Measurements from ENCODE around the gene KCNQ1.
A peak's percentile ranks its signal among the peaks of the same experiment; 100 is the strongest.

Gene KCNQ1

GRCh38 chr11:2813141-2813908, 368.5 kb downstream of the KCNQ1 start:
- Histone ChIP-seq H3K36me3 (peaks cover 0 to 16% (median 0%) of the 10 kb centered on the region in 11 experiments; a peak in 6 of 22 replicates), H3K27me3 (no peaks in the 10 kb centered on the region), H4K20me1 (no peaks in the 10 kb centered on the region), H3K4me1 (peaks cover 32 to 60% (median 52%) of the 10 kb centered on the region in 10 experiments), H3K27ac (peak overlapping the region; percentile 10 to 100 (median 94); a peak in 21 of 22 replicates), H3K9ac (peak overlapping the region; percentile 16 to 93 (median 83); a peak in 19 of 22 replicates), H3K4me2 (peak overlapping the region; percentile 87 to 97 (median 94)), H3K9me3 (replicated peaks in 1 of 11) (peaks cover 31 to 46% (median 41%) of the 10 kb centered on the region in 11 experiments), H3K4me3 (peak overlapping the region in 8 of 10 experiments; percentile 43 to 67 (median 54); a peak in 11 of 20 replicates)
- peak in 3 of 11 experiments; percentile 11 to 14 (median 14); a peak in 1 of 22 replicates for TF ChIP-seq Cebpa-rat (IDR thresholded peaks at IDR 0.05)

DNA sequence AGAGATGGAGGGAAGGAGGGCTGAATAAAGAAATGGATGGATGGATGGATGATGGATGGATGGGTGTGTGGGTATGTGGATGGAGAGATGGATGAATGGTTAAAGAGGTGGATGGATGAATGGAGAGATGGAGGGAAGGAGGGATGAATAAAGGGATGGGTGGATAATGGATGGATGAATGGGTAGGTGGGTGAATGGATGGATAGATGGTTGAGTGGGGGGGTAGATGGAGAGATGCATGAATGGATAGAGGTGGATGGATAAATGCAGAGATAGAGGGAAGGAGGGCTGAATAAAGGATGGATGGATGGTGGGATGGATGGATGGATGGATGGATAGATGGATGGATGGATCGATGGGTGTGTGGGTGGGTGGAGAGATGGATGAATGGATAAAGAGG, 369.2 kb downstream of the KCNQ1 start:
- no peak for TF ChIP-seq Cebpa-rat (IDR thresholded peaks at IDR 0.05)
- peaks cover 0 to 16% (median 0%) of the 10 kb centered on the region in 11 experiments; a peak in 6 of 22 replicates for H3K36me3 ChIP-seq
- H3K4me3 ChIP-seq, result no peak overlapping the region
- H3K4me2 ChIP-seq, result peak overlapping the region in 10 of 11 experiments; percentile 87 to 97 (median 94); a peak in 19 of 22 replicates
- H3K27ac ChIP-seq, result peak overlapping the region in 5 of 11 experiments; percentile 57 to 100 (median 98); a peak in 7 of 22 replicates
- H3K9ac ChIP-seq, result no peak overlapping the region
- no peaks in the 10 kb centered on the region for H3K27me3 ChIP-seq
- peaks cover 32 to 49% (median 45%) of the 10 kb centered on the region in 11 experiments for H3K9me3 ChIP-seq (replicated peaks in 1 of 11)
- H3K4me1 ChIP-seq, result peaks cover 32 to 65% (median 51%) of the 10 kb centered on the region in 10 experiments
- no peaks in the 10 kb centered on the region for H4K20me1 ChIP-seq

DNA sequence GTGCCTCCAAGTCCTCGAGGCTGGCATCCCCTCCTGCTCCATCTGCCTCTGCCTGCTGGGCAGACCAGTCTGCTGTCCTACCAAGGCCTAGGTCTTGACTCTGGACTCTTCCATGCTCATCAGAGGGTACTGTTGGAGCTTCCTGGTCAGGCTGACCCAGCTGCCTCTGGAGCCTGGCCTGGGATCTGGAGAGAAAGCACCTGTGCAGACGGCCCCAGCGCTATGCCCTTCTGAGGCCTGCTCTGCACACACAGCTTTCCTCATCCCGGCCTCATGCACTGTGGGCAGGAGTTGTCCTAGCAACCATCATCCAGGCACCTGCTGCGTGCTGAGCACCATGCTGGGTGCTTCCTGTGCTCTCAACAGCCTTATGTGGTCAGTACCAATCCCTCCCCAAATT, 369.9 kb downstream of the KCNQ1 start:
- H3K4me3 ChIP-seq, result no peak overlapping the region
- H3K9ac ChIP-seq, result 0 out of 22 replicates have a peak overlapping the region, but pooled peaks of 2 of the 11 experiments have one; percentile 9 to 18
- H3K27ac ChIP-seq, result peak overlapping the region in 8 of 11 experiments; percentile 16 to 100 (median 36); a peak in 12 of 22 replicates
- H3K4me2 ChIP-seq, result peak overlapping the region in 9 of 11 experiments; percentile 9 to 97 (median 93); a peak in 16 of 22 replicates
- TF ChIP-seq Cebpa-rat (IDR thresholded peaks at IDR 0.05), result no peak
- H3K27me3 ChIP-seq, result no peaks in the 10 kb centered on the region
- no peaks in the 10 kb centered on the region for H4K20me1 ChIP-seq
- peaks cover 28 to 51% (median 46%) of the 10 kb centered on the region in 11 experiments for H3K9me3 ChIP-seq (replicated peaks in 1 of 11)
- peaks cover 0 to 10% (median 0%) of the 10 kb centered on the region in 11 experiments; a peak in 6 of 22 replicates for H3K36me3 ChIP-seq
- peaks cover 32 to 65% (median 51%) of the 10 kb centered on the region in 10 experiments for H3K4me1 ChIP-seq

- peaks cover 27 to 60% (median 46%) of the 10 kb centered on the region in 10 experiments for H3K4me1 ChIP-seq
- no peak overlapping the region for H3K9ac ChIP-seq
- peak overlapping the region in 4 of 11 experiments; percentile 87 to 96 (median 94); a peak in 5 of 22 replicates for H3K4me2 ChIP-seq
Measured at GRCh38 chr11:2815762-2816496, 371.1 kb downstream of the KCNQ1 start.

GRCh38 chr11:2816523-2816922, 371.7 kb downstream of the KCNQ1 start:
- Histone ChIP-seq H4K20me1 (no peaks in the 10 kb centered on the region), H3K9ac (no peak overlapping the region), H3K27me3 (no peaks in the 10 kb centered on the region), H3K4me3 (no peak overlapping the region), H3K36me3 (peaks cover 0 to 9% (median 0%) of the 10 kb centered on the region in 11 experiments; a peak in 6 of 22 replicates), H3K4me2 (no peak overlapping the region), H3K9me3 (replicated peaks in 1 of 11) (peaks cover 24 to 55% (median 51%) of the 10 kb centered on the region in 11 experiments), H3K4me1 (peaks cover 21 to 54% (median 40%) of the 10 kb centered on the region in 10 experiments), H3K27ac (peak overlapping the region in 1 of 11 experiments; percentile 99; a peak in 2 of 22 replicates)
- no peak for TF ChIP-seq Cebpa-rat (IDR thresholded peaks at IDR 0.05)

More at GRCh38 chr11:2815762-2816496, 371.1 kb downstream of the KCNQ1 start:
- Histone ChIP-seq H3K36me3 (peaks cover 0 to 8% (median 0%) of the 10 kb centered on the region in 11 experiments; a peak in 6 of 22 replicates), H3K9me3 (replicated peaks in 1 of 11) (peaks cover 20 to 49% (median 45%) of the 10 kb centered on the region in 11 experiments), H3K27ac (peak overlapping the region in 6 of 11 experiments; percentile 29 to 100 (median 48); a peak in 7 of 22 replicates), H3K4me3 (no peak overlapping the region), H4K20me1 (no peaks in the 10 kb centered on the region), H3K27me3 (no peaks in the 10 kb centered on the region)
- no peak for TF ChIP-seq Cebpa-rat (IDR thresholded peaks at IDR 0.05)

DNA sequence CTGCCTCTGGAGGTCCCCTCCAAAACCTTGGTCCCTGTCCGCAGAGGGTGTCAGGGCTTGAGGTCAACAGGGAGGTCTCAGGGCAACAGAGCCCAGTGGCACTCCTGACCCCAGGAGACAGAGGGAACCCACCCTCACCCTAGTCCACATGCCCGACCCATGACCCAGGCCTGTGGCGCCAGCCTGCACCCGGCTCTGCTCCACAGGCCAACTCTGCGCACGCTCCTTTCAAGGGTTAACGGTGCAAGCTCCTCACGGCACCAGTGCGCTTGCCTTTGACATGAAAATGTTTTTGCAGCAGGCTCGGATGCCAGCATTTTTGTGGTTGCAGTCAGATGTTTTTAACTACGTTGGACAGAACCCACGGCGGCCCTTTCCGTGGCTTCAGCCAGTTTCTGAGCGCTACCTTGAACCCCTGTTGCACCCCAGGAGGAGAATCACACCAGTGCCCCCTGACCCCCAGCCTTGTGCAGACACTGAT, 372.2 kb downstream of the KCNQ1 start:
- peaks cover 17 to 49% (median 36%) of the 10 kb centered on the region in 10 experiments for H3K4me1 ChIP-seq
- peak overlapping the region in 1 of 11 experiments; percentile 99; a peak in 2 of 22 replicates for H3K27ac ChIP-seq
- no peak overlapping the region for H3K4me3 ChIP-seq
- peaks cover 29 to 59% (median 55%) of the 10 kb centered on the region in 11 experiments for H3K9me3 ChIP-seq (replicated peaks in 1 of 11)
- no peaks in the 10 kb centered on the region for H4K20me1 ChIP-seq
- H3K9ac ChIP-seq, result no peak overlapping the region
- no peak overlapping the region for H3K4me2 ChIP-seq
- peaks cover 0 to 13% (median 0%) of the 10 kb centered on the region in 11 experiments; a peak in 7 of 22 replicates for H3K36me3 ChIP-seq
- no peaks in the 10 kb centered on the region for H3K27me3 ChIP-seq
- no peak for TF ChIP-seq Cebpa-rat (IDR thresholded peaks at IDR 0.05)

DNA sequence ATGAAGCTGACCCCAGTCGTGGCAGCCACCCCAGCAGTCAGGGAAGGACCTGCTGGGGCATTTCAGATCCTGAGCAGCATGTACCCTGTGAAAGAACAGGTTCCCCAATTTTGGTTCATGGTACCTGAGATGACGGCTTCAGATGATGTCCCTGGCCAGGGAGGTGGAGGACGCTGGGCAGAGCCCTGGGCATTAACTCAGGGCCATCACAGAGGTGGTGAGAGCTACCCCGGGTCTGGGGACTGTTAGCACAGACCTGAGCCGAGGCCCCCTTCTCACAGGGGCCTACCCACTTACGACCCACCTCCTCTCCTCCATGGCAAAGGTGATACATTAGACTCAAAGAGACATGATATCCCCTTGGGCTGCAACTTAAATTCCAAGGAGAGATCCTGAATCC, 372.6 kb downstream of the KCNQ1 start:
- H3K9ac ChIP-seq, result no peak overlapping the region
- no peak for TF ChIP-seq Cebpa-rat (IDR thresholded peaks at IDR 0.05)
- peaks cover 33 to 64% (median 60%) of the 10 kb centered on the region in 11 experiments for H3K9me3 ChIP-seq (replicated peaks in 1 of 11)
- H3K4me2 ChIP-seq, result no peak overlapping the region
- H3K4me1 ChIP-seq, result peaks cover 12 to 45% (median 31%) of the 10 kb centered on the region in 10 experiments
- H3K36me3 ChIP-seq, result peaks cover 0 to 15% (median 2%) of the 10 kb centered on the region in 11 experiments; a peak in 8 of 22 replicates
- H4K20me1 ChIP-seq, result no peaks in the 10 kb centered on the region
- no peaks in the 10 kb centered on the region for H3K27me3 ChIP-seq
- no peak overlapping the region for H3K4me3 ChIP-seq
- H3K27ac ChIP-seq, result no peak overlapping the region

GRCh38 chr11:2818021-2818420, 373.2 kb downstream of the KCNQ1 start:
- peaks cover 6 to 39% (median 26%) of the 10 kb centered on the region in 10 experiments for H3K4me1 ChIP-seq
- no peak overlapping the region for H3K9ac ChIP-seq
- peaks cover 0 to 20% (median 4%) of the 10 kb centered on the region in 11 experiments; a peak in 8 of 22 replicates for H3K36me3 ChIP-seq
- H3K4me3 ChIP-seq, result no peak overlapping the region
- H4K20me1 ChIP-seq, result no peaks in the 10 kb centered on the region
- TF ChIP-seq Cebpa-rat (IDR thresholded peaks at IDR 0.05), result no peak
- 0 out of 22 replicates have a peak overlapping the region, but pooled peaks of 1 of the 11 experiments have one; percentile 25 for H3K27ac ChIP-seq
- H3K4me2 ChIP-seq, result no peak overlapping the region
- no peaks in the 10 kb centered on the region for H3K27me3 ChIP-seq
- peaks cover 39 to 70% (median 66%) of the 10 kb centered on the region in 11 experiments for H3K9me3 ChIP-seq (replicated peaks in 1 of 11)
